ENCODE results near the gene BPTF. TPM values are rescaled to one million over a fixed set of nuclear protein-coding genes. Genes with fewer than 3 reads are reported as not detected.

The BPTF gene
- total RNA-seq, 3 donors from 2014 or later (not counting 1 experiment from before 2014, with no cell fraction given), result 168 to 205 (median 193) TPM

GRCh38 chr17:67999291-67999911, 174.1 kb downstream of the BPTF start:
- Mint-ChIP-seq H3K36me3 (no peaks in the 10 kb centered on the region), H3K9me3 (no peaks in the 10 kb centered on the region), H3K27me3 (ENCODE audit: low read depth in 2 of 2) (peaks cover 5 to 23% of the 10 kb centered on the region in 2 donors), H3K27ac (no peak overlapping the region), H3K4me3 (no peak overlapping the region), H3K4me1 (peaks cover 22 to 23% of the 10 kb centered on the region in 2 donors)
- no peak for DNase-seq
- 96% methylated on average over 2 of the region's 3 CpGs for WGBS (ENCODE audit: insufficient coverage)
- H3K4me3 ChIP-seq (ENCODE audit: low read length), result no peak overlapping the region
- H3K4me1 ChIP-seq (ENCODE audit: control insufficient read depth, insufficient read depth, low read length), result peaks cover 15% of the 10 kb centered on the region
- H3K36me3 ChIP-seq (ENCODE audit: control insufficient read depth, insufficient read depth, low read length), result no peaks in the 10 kb centered on the region
- H3K27ac ChIP-seq (ENCODE audit: low read length), result no peak overlapping the region
- intact Hi-C loops (cut with micrococcal nuclease), result loop anchor here (10.0 kb wide), 1 partner anchor 1325 kb away; the partner anchor contains the start of gene ABCA5
- H3K9me3 ChIP-seq (ENCODE audit: control insufficient read depth, insufficient read depth, low read length), result no peaks in the 10 kb centered on the region
- no peak for TF ChIP-seq CTCF (IDR thresholded peaks at IDR 0.05)
- peaks cover 3% of the 10 kb centered on the region for H3K27me3 ChIP-seq (ENCODE audit: control insufficient read depth, insufficient read depth, low read length)
- no peak for ATAC-seq

GRCh38 chr17:68004201-68004600, 178.9 kb downstream of the BPTF start:
- Mint-ChIP-seq H3K27ac (no peak overlapping the region), H3K4me1 (no peaks in the 10 kb centered on the region), H3K27me3 (ENCODE audit: low read depth in 2 of 2) (no peaks in the 10 kb centered on the region), H3K4me3 (no peak overlapping the region), H3K36me3 (no peaks in the 10 kb centered on the region), H3K9me3 (no peaks in the 10 kb centered on the region)
- Histone ChIP-seq H3K27ac (ENCODE audit: low read length) (no peak overlapping the region), H3K4me3 (ENCODE audit: low read length) (no peak overlapping the region), H3K9me3 (ENCODE audit: control insufficient read depth, insufficient read depth, low read length) (no peaks in the 10 kb centered on the region), H3K27me3 (ENCODE audit: control insufficient read depth, insufficient read depth, low read length) (no peaks in the 10 kb centered on the region), H3K4me1 (ENCODE audit: control insufficient read depth, insufficient read depth, low read length) (no peaks in the 10 kb centered on the region), H3K36me3 (ENCODE audit: control insufficient read depth, insufficient read depth, low read length) (no peaks in the 10 kb centered on the region)
- no peak for DNase-seq
- 100% methylated on average over 1 of the region's 3 CpGs for whole genome bisulfite sequencing (ENCODE audit: insufficient coverage)
- no peak for TF ChIP-seq CTCF (IDR thresholded peaks at IDR 0.05)
- intact Hi-C loops (cut with micrococcal nuclease), result no loop called here
- no peak for ATAC-seq

- H3K27ac ChIP-seq (ENCODE audit: low read length), result no peak overlapping the region
- no peaks in the 10 kb centered on the region for H3K27me3 ChIP-seq (ENCODE audit: control insufficient read depth, insufficient read depth, low read length)
- H3K4me1 Mint-ChIP-seq, result peaks cover 5 to 6% of the 10 kb centered on the region in 2 donors
- no peak overlapping the region for H3K4me3 Mint-ChIP-seq
- H3K4me3 ChIP-seq (ENCODE audit: low read length), result no peak overlapping the region
- H3K36me3 Mint-ChIP-seq, result no peaks in the 10 kb centered on the region
- H3K27ac Mint-ChIP-seq, result no peak overlapping the region
- intact Hi-C loops (cut with micrococcal nuclease), result no loop called here
- no peaks in the 10 kb centered on the region for H3K9me3 Mint-ChIP-seq
- 97% methylated on average over 6 of the region's 6 CpGs for WGBS (ENCODE audit: insufficient coverage)
- no peaks in the 10 kb centered on the region for H3K36me3 ChIP-seq (ENCODE audit: control insufficient read depth, insufficient read depth, low read length)
- H3K27me3 Mint-ChIP-seq (ENCODE audit: low read depth in 2 of 2), result no peaks in the 10 kb centered on the region
- DNase-seq (no peak), ATAC-seq (no peak)
- no peak for TF ChIP-seq CTCF (IDR thresholded peaks at IDR 0.05)
- peaks cover 6% of the 10 kb centered on the region for H3K4me1 ChIP-seq (ENCODE audit: control insufficient read depth, insufficient read depth, low read length)
- no peaks in the 10 kb centered on the region for H3K9me3 ChIP-seq (ENCODE audit: control insufficient read depth, insufficient read depth, low read length)
Observed at GRCh38 chr17:68006797-68007196, 181.5 kb downstream of the BPTF start.

Data from natural killer cell (primary cell).